NB4 (cell line): ENCODE measurements around the gene SERP2.

Experiments
- CTCF ChIP-seq: IDR thresholded peaks from one replicate; pipeline ENCODE4 v1.5.1; 2012; ENCODE audit warnings: low read depth, low read length
- POLR2A ChIP-seq: IDR thresholded peaks from 2 replicates; pipeline ENCODE4 v1.6.1; 2011; ENCODE audit warnings: mild to moderate bottlenecking; ENCODE audit not compliant: insufficient read length; ENCODE audit errors: extremely low read depth
- TF ChIP-seq, protein P1 (sequence below): IDR thresholded peaks from 2 replicates; pipeline ENCODE4 v1.6.1; 2011; ENCODE audit warnings: low read depth, low read length

- no peak for TF ChIP-seq CTCF
- TF ChIP-seq POLR2A, result no peak
- TF ChIP-seq, protein P1, sequence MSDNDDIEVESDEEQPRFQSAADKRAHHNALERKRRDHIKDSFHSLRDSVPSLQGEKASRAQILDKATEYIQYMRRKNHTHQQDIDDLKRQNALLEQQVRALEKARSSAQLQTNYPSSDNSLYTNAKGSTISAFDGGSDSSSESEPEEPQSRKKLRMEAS, result no peak
These were observed 22.5 kb downstream of the SERP2 start for GRCh38 chr13:44395976-44396694.
